ENCODE measurements around the gene STK11IP.
"Not testable (repeated sequence)": the region's sequence is repeated elsewhere in the genome, so short reads cannot be mapped to it uniquely, and the experiment has no call there.

STK11IP gene

GRCh38 chr2:219643788-219644398 lies 46.2 kb downstream of the STK11IP start:
- no peak overlapping the region for H3K4me3 ChIP-seq (ENCODE audit: low read depth, low read length)
- DNase-seq (ENCODE audit: low read depth), result peak; percentile 19
- no peak for TF ChIP-seq CTCF (IDR thresholded peaks at IDR 0.05; ENCODE audit: insufficient read depth, low read depth, low read length, missing control alignments)

GRCh38 chr2:219644801-219645480 lies 47.3 kb downstream of the STK11IP start:
- H3K4me3 ChIP-seq (ENCODE audit: low read depth, low read length), result no peak overlapping the region
- DNase-seq (ENCODE audit: low read depth), result no peak
- TF ChIP-seq CTCF (IDR thresholded peaks at IDR 0.05; ENCODE audit: insufficient read depth, low read depth, low read length, missing control alignments), result no peak

- no peak overlapping the region for H3K4me3 ChIP-seq (ENCODE audit: low read depth, low read length)
- no peak for TF ChIP-seq CTCF (IDR thresholded peaks at IDR 0.05; ENCODE audit: insufficient read depth, low read depth, low read length, missing control alignments)
- no peak for DNase-seq (ENCODE audit: low read depth)
Measured at GRCh38 chr2:219645631-219646527, 48.2 kb downstream of the STK11IP start.

- no peak for DNase-seq (ENCODE audit: low read depth)
- no peak for TF ChIP-seq CTCF (IDR thresholded peaks at IDR 0.05; ENCODE audit: insufficient read depth, low read depth, low read length, missing control alignments)
- no peak overlapping the region for H3K4me3 ChIP-seq (ENCODE audit: low read depth, low read length)
Measured at GRCh38 chr2:219648176-219648575, 50.5 kb downstream of the STK11IP start.

- DNase-seq (ENCODE audit: low read depth), result no peak
- no peak for TF ChIP-seq CTCF (IDR thresholded peaks at IDR 0.05; ENCODE audit: insufficient read depth, low read depth, low read length, missing control alignments)
- H3K4me3 ChIP-seq (ENCODE audit: low read depth, low read length), result no peak overlapping the region
Measured at GRCh38 chr2:219648963-219649362, 51.3 kb downstream of the STK11IP start.

GRCh38 chr2:219650426-219651248 lies 53.0 kb downstream of the STK11IP start:
- no peak for DNase-seq (ENCODE audit: low read depth)
- no peak for TF ChIP-seq CTCF (IDR thresholded peaks at IDR 0.05; ENCODE audit: insufficient read depth, low read depth, low read length, missing control alignments)
- no peak overlapping the region for H3K4me3 ChIP-seq (ENCODE audit: low read depth, low read length)

GRCh38 chr2:219651656-219652055 lies 54.0 kb downstream of the STK11IP start:
- DNase-seq (ENCODE audit: low read depth); H3K4me3 ChIP-seq (ENCODE audit: low read depth, low read length): not testable (repeated sequence)

Data from GM12865 (cell line).